H9 (cell line): ENCODE results near the gene CLEC16A. TPM values are rescaled to one million over a fixed set of nuclear protein-coding genes. Genes with fewer than 3 reads are reported as not detected.

Source experiments
- DNase-seq: peaks from one replicate; pipeline ENCODE4 v3.0.0-alpha.2; 2017
- H2AFZ ChIP-seq: one replicate; pipeline ENCODE4 v1.6.1; 2013; ENCODE audit warnings: mild to moderate bottlenecking, low read length, control low read depth, moderate library complexity
- H2AK5ac ChIP-seq: 2 replicates; pipeline ENCODE4 v1.6.1; 2013; ENCODE audit warnings: low read length, control low read depth, mixed read lengths; ENCODE audit not compliant: insufficient read length
- H2BK120ac ChIP-seq: one replicate; pipeline ENCODE4 v1.6.1; 2013; ENCODE audit warnings: low read depth, mild to moderate bottlenecking, low read length, control low read depth, inconsistent platforms; ENCODE audit not compliant: poor library complexity, severe bottlenecking
- H2BK12ac ChIP-seq: 2 replicates; pipeline ENCODE4 v1.6.1; 2013; ENCODE audit warnings: low read length, control low read depth, mixed read lengths, low read depth; ENCODE audit not compliant: insufficient read length
- H2BK15ac ChIP-seq: 2 replicates; pipeline ENCODE4 v1.6.1; 2013; ENCODE audit warnings: low read depth, low read length, control low read depth
- H2BK20ac ChIP-seq: one replicate; pipeline ENCODE4 v1.6.1; 2013; ENCODE audit warnings: low read depth, mild to moderate bottlenecking, low read length, control low read depth, inconsistent platforms; ENCODE audit not compliant: poor library complexity, severe bottlenecking
- H2BK5ac ChIP-seq: 2 replicates; pipeline ENCODE4 v1.6.1; 2013; ENCODE audit warnings: low read length, control low read depth, mixed read lengths; ENCODE audit not compliant: insufficient read length
- H3K14ac ChIP-seq: 2 replicates; pipeline ENCODE4 v1.6.1; 2013; ENCODE audit warnings: low read length, control low read depth; ENCODE audit not compliant: insufficient read depth
- H3K18ac ChIP-seq: 2 replicates; pipeline ENCODE4 v1.6.1; 2013; ENCODE audit warnings: low read depth, mild to moderate bottlenecking, mixed read lengths, low read length, control low read depth; ENCODE audit not compliant: insufficient read length
- H3K23ac ChIP-seq: 2 replicates; pipeline ENCODE4 v1.6.1; 2013; ENCODE audit warnings: low read length, control low read depth, mixed read lengths, low read depth; ENCODE audit not compliant: insufficient read length
- H3K23me2 ChIP-seq: 2 replicates; pipeline ENCODE4 v1.6.1; 2013; ENCODE audit warnings: low read depth, mild to moderate bottlenecking, mixed read lengths, low read length, control low read depth; ENCODE audit not compliant: insufficient read length, poor library complexity, severe bottlenecking
- H3K27ac ChIP-seq: 2 replicates; pipeline ENCODE4 v1.5.1; 2013; ENCODE audit warnings: low read length, control low read depth, mixed read lengths, low read depth; ENCODE audit not compliant: insufficient read length
- H3K27me3 ChIP-seq: 2 replicates; pipeline ENCODE4 v1.6.1; 2013; ENCODE audit warnings: low read length, control low read depth, inconsistent platforms; ENCODE audit not compliant: insufficient read depth
- H3K4ac ChIP-seq: 2 replicates; pipeline ENCODE4 v1.6.1; 2013; ENCODE audit warnings: low read depth, mild to moderate bottlenecking, control low read depth, inconsistent platforms, low read length, moderate library complexity
- H3K4me1 ChIP-seq: 2 replicates; pipeline ENCODE4 v1.6.1; 2013; ENCODE audit warnings: low read length, control low read depth, inconsistent platforms; ENCODE audit not compliant: insufficient read depth
- H3K4me2 ChIP-seq: 2 replicates; pipeline ENCODE4 v1.6.1; 2013; ENCODE audit warnings: low read length, control low read depth, mixed read lengths; ENCODE audit not compliant: insufficient read length, insufficient read depth
- H3K56ac ChIP-seq: 2 replicates; pipeline ENCODE4 v1.6.1; 2013; ENCODE audit warnings: low read depth, mild to moderate bottlenecking, mixed read lengths, low read length, control low read depth; ENCODE audit not compliant: insufficient read length
- H3K79me1 ChIP-seq: 2 replicates; pipeline ENCODE4 v1.6.1; 2013; ENCODE audit warnings: low read depth, mild to moderate bottlenecking, moderate library complexity, low read length, control low read depth, inconsistent platforms; ENCODE audit not compliant: insufficient read depth, poor library complexity, severe bottlenecking
- H3K79me2 ChIP-seq: 2 replicates; pipeline ENCODE4 v1.6.1; 2013; ENCODE audit warnings: low read length, control low read depth, inconsistent platforms; ENCODE audit not compliant: insufficient read depth
- H3K9ac ChIP-seq: 2 replicates; pipeline ENCODE4 v1.6.1; 2013; ENCODE audit warnings: low read length, control low read depth, mixed read lengths; ENCODE audit not compliant: insufficient read length; ENCODE audit errors: extremely low read depth
- H3K9me3 ChIP-seq: one replicate; pipeline ENCODE4 v1.6.1; 2013; ENCODE audit warnings: low read depth, low read length, inconsistent platforms; ENCODE audit not compliant: control insufficient read depth
- H3T11ph ChIP-seq: one replicate; pipeline ENCODE4 v1.6.1; 2013; ENCODE audit warnings: mild to moderate bottlenecking, low read length, control low read depth, inconsistent platforms
- H4K20me1 ChIP-seq: one replicate; pipeline ENCODE4 v1.6.1; 2013; ENCODE audit not compliant: control insufficient read depth, insufficient read length, insufficient read depth
- H4K5ac ChIP-seq: 2 replicates; pipeline ENCODE4 v1.6.1; 2013; ENCODE audit warnings: low read depth, mild to moderate bottlenecking, mixed read lengths, low read length, control low read depth; ENCODE audit not compliant: insufficient read length
- H4K8ac ChIP-seq: replicated peaks from 2 replicates; pipeline ENCODE4 v1.6.1; 2013; ENCODE audit warnings: low read length, control low read depth, mixed read lengths, low read depth; ENCODE audit not compliant: insufficient read length
- H4K91ac ChIP-seq: 2 replicates; pipeline ENCODE4 v1.6.1; 2013; ENCODE audit warnings: low read depth, mild to moderate bottlenecking, moderate library complexity, mixed read lengths, low read length, control low read depth; ENCODE audit not compliant: insufficient read length
- H3K27ac Mint-ChIP-seq, 3 experiments: 2 replicates in 2 of 3; 3 replicates in 1 of 3; pipeline ENCODE4 v1.8.0; 2020 to 2021; ENCODE audit warnings: mixed read lengths in 3 of 3, mild to moderate bottlenecking in 1 of 3, moderate library complexity in 1 of 3
- H3K27me3 Mint-ChIP-seq: 2 replicates; pipeline ENCODE4 v1.8.0; 2021; ENCODE audit warnings: low read depth, mild to moderate bottlenecking, moderate library complexity, mixed read lengths
- H3K36me3 Mint-ChIP-seq, 3 experiments: 2 replicates in 2 of 3; 3 replicates in 1 of 3; pipeline ENCODE4 v1.8.0; 2020 to 2021; ENCODE audit warnings: low read depth in 3 of 3, mixed read lengths in 3 of 3; ENCODE audit not compliant: insufficient read depth in 1 of 3
- H3K4me1 Mint-ChIP-seq, 2 experiments: 2 replicates each; pipeline ENCODE4 v1.8.0; 2020; ENCODE audit warnings: mixed read lengths in 2 of 2
- H3K4me3 Mint-ChIP-seq, 2 experiments: 2 replicates in 1 of 2; 3 replicates in 1 of 2; pipeline ENCODE4 v1.8.0; 2020 to 2021; ENCODE audit warnings: mild to moderate bottlenecking in 2 of 2, mixed read lengths in 2 of 2, moderate library complexity in 1 of 2
- H3K9me3 Mint-ChIP-seq, 2 experiments: 2 replicates in 1 of 2; 3 replicates in 1 of 2; pipeline ENCODE4 v1.8.0; 2020; ENCODE audit warnings: mild to moderate bottlenecking in 2 of 2, mixed read lengths in 2 of 2, moderate library complexity in 1 of 2
- WGBS: extraction: QIAGEN DNeasy Blood & Tissue Kit; methylation state at CpG from one replicate; pipeline ENCODE4 v1.1.7; 2013; ENCODE audit warnings: missing lambda C conversion rate, low lambda C conversion rate, mixed read lengths; ENCODE audit not compliant: insufficient read length; ENCODE audit errors: extremely low coverage; 5-methylcytosine and 5-hydroxymethylcytosine counted together
- total RNA-seq: library from RNA; stranded (reverse); gene quantifications from 2 replicates; pipeline ENCODE4 v1.2.1, GENCODE V29; 2021
- TF ChIP-seq, protein P1 (sequence below): fragments of 200-600 bp; sonication (generic); conservative IDR thresholded peaks from 3 replicates; pipeline ENCODE4 v1.8.0; 2021; ENCODE audit warnings: antibody characterized with exemption, mild to moderate bottlenecking

CLEC16A gene
- total RNA-seq, 1 experiment from 2014 or later, result 15.2 TPM

DNA sequence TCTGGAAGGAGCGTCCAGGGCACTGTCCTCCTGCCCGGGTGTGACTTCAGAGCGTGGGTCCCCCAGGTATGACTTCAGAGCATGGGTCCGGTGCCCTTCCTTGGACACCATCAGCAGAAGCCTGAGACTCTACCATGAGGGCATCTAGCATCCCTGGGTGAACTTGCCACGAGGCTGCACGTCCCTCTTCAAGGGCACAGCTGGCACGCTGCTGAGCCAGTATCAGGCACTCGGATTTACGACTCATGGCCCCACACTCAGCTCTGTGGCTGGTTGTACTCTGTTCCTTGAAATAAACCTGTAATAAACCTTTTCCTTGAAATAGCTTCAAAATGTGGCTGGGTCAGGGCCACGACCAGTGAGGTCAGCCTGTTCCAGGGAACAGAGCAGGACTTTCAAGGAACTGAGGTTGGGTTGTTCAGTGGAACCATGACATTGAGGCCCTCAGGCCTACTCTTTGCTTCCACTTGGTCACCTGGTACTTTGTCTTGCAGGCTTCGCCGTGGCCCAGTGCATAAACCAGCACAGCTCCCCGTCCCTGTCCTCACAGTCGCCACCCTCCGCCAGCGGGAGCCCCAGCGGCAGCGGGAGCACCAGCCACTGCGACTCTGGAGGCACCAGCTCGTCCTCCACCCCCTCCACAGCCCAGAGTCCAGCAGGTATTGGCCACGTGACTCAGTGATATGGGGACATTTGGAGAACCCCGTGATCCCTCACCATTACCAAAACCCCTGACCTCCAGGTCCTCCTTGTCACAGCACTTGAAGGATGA lies 221.7 kb downstream of the CLEC16A start:
- Histone ChIP-seq H4K91ac (no peak overlapping the region), H2BK15ac (no peak overlapping the region), H4K8ac (no peak overlapping the region), H2AFZ (no peak overlapping the region), H3T11ph (no peak overlapping the region), H3K79me1 (no peaks in the 10 kb centered on the region), H3K4ac (no peak overlapping the region), H3K4me2 (no peak overlapping the region), H2BK120ac (no peak overlapping the region), H2BK12ac (no peak overlapping the region), H3K14ac (no peak overlapping the region), H3K79me2 (no peaks in the 10 kb centered on the region), H3K23ac (no peak overlapping the region), H2BK20ac (no peak overlapping the region), H3K27ac (no peak overlapping the region), H3K56ac (no peak overlapping the region), H3K9ac (no peak overlapping the region), H3K18ac (no peak overlapping the region), H2AK5ac (no peak overlapping the region), H2BK5ac (no peak overlapping the region), H3K4me1 (no peaks in the 10 kb centered on the region), H4K20me1 (no peaks in the 10 kb centered on the region), H3K9me3 (no peaks in the 10 kb centered on the region), H3K27me3 (no peaks in the 10 kb centered on the region), H3K23me2 (no peaks in the 10 kb centered on the region), H4K5ac (no peak overlapping the region)
- WGBS, result no CpG with 5 or more reads among the region's 22 CpGs
- TF ChIP-seq, protein P1, sequence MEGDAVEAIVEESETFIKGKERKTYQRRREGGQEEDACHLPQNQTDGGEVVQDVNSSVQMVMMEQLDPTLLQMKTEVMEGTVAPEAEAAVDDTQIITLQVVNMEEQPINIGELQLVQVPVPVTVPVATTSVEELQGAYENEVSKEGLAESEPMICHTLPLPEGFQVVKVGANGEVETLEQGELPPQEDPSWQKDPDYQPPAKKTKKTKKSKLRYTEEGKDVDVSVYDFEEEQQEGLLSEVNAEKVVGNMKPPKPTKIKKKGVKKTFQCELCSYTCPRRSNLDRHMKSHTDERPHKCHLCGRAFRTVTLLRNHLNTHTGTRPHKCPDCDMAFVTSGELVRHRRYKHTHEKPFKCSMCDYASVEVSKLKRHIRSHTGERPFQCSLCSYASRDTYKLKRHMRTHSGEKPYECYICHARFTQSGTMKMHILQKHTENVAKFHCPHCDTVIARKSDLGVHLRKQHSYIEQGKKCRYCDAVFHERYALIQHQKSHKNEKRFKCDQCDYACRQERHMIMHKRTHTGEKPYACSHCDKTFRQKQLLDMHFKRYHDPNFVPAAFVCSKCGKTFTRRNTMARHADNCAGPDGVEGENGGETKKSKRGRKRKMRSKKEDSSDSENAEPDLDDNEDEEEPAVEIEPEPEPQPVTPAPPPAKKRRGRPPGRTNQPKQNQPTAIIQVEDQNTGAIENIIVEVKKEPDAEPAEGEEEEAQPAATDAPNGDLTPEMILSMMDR, result no peak
- Mint-ChIP-seq H3K9me3 (no peaks in the 10 kb centered on the region), H3K27me3 (no peaks in the 10 kb centered on the region; the same call in 1 of the 2 replicates), H3K4me3 (no peak overlapping the region), H3K36me3 (peaks cover 0 to 3% (median 0%) of the 10 kb centered on the region in 3 experiments; a peak in 1 of 7 replicates), H3K27ac (no peak overlapping the region; a peak in 2 of 7 replicates), H3K4me1 (peaks cover 0 to 10% of the 10 kb centered on the region in 2 experiments; a peak in 2 of 4 replicates)
- no peak for DNase-seq
